ENCODE results near the gene BBOX1.

DNA sequence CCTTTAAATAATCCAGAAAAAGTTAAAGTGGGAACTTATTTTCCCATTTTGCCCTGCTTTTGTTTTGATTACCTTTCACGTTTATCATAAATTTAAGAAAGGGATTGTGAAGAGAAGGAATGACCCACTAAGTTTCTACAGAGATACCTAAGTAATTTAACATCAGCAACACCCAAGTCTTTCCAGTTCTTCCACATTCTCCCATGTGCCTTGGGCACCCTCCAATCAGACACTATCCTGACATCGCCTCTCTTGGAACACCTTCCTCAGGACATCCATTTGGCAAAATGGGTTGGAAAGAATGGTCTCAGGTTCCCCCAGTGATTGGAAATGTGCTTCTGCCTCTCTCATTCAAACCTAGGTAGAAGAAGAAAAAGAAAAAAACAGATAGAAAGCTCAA lies 6.3 kb downstream of the BBOX1 start:
- no peak for TF ChIP-seq POLR2A (IDR thresholded peaks at IDR 0.05)
- TF ChIP-seq, protein P1, sequence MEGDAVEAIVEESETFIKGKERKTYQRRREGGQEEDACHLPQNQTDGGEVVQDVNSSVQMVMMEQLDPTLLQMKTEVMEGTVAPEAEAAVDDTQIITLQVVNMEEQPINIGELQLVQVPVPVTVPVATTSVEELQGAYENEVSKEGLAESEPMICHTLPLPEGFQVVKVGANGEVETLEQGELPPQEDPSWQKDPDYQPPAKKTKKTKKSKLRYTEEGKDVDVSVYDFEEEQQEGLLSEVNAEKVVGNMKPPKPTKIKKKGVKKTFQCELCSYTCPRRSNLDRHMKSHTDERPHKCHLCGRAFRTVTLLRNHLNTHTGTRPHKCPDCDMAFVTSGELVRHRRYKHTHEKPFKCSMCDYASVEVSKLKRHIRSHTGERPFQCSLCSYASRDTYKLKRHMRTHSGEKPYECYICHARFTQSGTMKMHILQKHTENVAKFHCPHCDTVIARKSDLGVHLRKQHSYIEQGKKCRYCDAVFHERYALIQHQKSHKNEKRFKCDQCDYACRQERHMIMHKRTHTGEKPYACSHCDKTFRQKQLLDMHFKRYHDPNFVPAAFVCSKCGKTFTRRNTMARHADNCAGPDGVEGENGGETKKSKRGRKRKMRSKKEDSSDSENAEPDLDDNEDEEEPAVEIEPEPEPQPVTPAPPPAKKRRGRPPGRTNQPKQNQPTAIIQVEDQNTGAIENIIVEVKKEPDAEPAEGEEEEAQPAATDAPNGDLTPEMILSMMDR (IDR thresholded peaks at IDR 0.05) = no peak
- TF ChIP-seq POLR2AphosphoS5 (IDR thresholded peaks at IDR 0.05) = no peak

All from suprapubic skin (tissue), 4 donors.